Measurements from ENCODE around the gene RGS13.

RGS13 gene

DNA sequence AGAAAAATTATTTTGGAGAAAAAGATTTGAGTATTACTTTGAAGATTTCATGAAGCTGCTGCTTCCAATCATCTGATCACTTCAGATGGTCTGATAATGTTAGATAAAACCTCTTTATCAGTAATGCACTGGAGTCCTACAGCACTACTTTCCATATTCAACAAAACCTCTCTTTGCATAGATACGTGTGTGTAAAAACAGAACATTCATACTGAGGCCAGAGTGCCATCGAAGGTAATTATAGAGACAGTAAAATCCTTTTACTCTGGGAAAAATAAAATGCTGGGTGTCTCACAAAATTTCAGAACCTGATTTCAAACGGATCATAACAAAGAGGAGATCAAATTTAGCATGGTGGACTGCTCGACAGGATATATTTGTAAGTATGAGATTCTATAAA lies at the start of gene RGS13:
Gene RGS13 (plus strand): TSS at position 209 of the 400 bp plus-strand sequence. CDS start 8,188 bp downstream, outside the sequence.
- H3K4me1 ChIP-seq (ENCODE audit: insufficient read depth, low read length, poor library complexity, severe bottlenecking) = peaks cover 18% of the 10 kb centered on the region
- no peak for TF ChIP-seq CTCF (conservative IDR thresholded peaks at IDR 0.05; ENCODE audit: low read length)
- TF ChIP-seq EZH2phosphoT487 (IDR thresholded peaks at IDR 0.05; ENCODE audit: borderline replicate concordance) = no peak

GRCh38 chr1:192587386-192588266 lies 48.3 kb upstream of the RGS13 start:
- peaks cover 10% of the 10 kb centered on the region for H3K4me1 ChIP-seq (ENCODE audit: insufficient read depth, low read length, poor library complexity, severe bottlenecking)
- H2AFZ ChIP-seq (ENCODE audit: low read length) = no peak overlapping the region
- H3K4me2 ChIP-seq (ENCODE audit: low read depth, low read length, poor library complexity, severe bottlenecking) = no peak overlapping the region
- no peaks in the 10 kb centered on the region for H3K9me2 ChIP-seq (replicated peaks; ENCODE audit: low read depth, low read length)
- H3K9ac ChIP-seq (ENCODE audit: low read depth, low read length, poor library complexity, severe bottlenecking) = no peak overlapping the region
- H3K79me2 ChIP-seq (ENCODE audit: insufficient read depth, low read length) = no peaks in the 10 kb centered on the region
- TF ChIP-seq CTCF (conservative IDR thresholded peaks at IDR 0.05; ENCODE audit: low read length) = no peak
- no peak for TF ChIP-seq EZH2phosphoT487 (IDR thresholded peaks at IDR 0.05; ENCODE audit: borderline replicate concordance)
- no peaks in the 10 kb centered on the region for H3K27me3 ChIP-seq (ENCODE audit: insufficient read depth, low read length, poor library complexity, severe bottlenecking)
- no peaks in the 10 kb centered on the region for H3F3A ChIP-seq (ENCODE audit: low read depth)
- H3K9me3 ChIP-seq (ENCODE audit: insufficient read depth, low read depth, low read length) = no peaks in the 10 kb centered on the region
- no peak overlapping the region for H3K4me3 ChIP-seq (ENCODE audit: low read length, poor library complexity, severe bottlenecking)
- H4K20me1 ChIP-seq (ENCODE audit: insufficient read depth, low read length, poor library complexity, severe bottlenecking) = no peaks in the 10 kb centered on the region
- H3K36me3 ChIP-seq (ENCODE audit: insufficient read depth, low read length) = no peaks in the 10 kb centered on the region

More for the DNA sequence above, at the start of gene RGS13:
- H3K9me2 ChIP-seq (replicated peaks; ENCODE audit: low read depth, low read length) = no peaks in the 10 kb centered on the region
- H4K20me1 ChIP-seq (ENCODE audit: insufficient read depth, low read length, poor library complexity, severe bottlenecking) = no peaks in the 10 kb centered on the region
- H3K9me3 ChIP-seq (ENCODE audit: insufficient read depth, low read depth, low read length) = no peaks in the 10 kb centered on the region
- no peaks in the 10 kb centered on the region for H3K36me3 ChIP-seq (ENCODE audit: insufficient read depth, low read length)
- no peak within 1 kb of the TSS for H3K4me2 ChIP-seq (ENCODE audit: low read depth, low read length, poor library complexity, severe bottlenecking)
- no peaks in the 10 kb centered on the region for H3F3A ChIP-seq (ENCODE audit: low read depth)
- H3K27me3 ChIP-seq (ENCODE audit: insufficient read depth, low read length, poor library complexity, severe bottlenecking) = no peaks in the 10 kb centered on the region
- no peak within 1 kb of the TSS for H3K4me3 ChIP-seq (ENCODE audit: low read length, poor library complexity, severe bottlenecking)
- H3K79me2 ChIP-seq (ENCODE audit: insufficient read depth, low read length) = no peaks in the 10 kb centered on the region
- no peak within 1 kb of the TSS for H3K9ac ChIP-seq (ENCODE audit: low read depth, low read length, poor library complexity, severe bottlenecking)
- no peak within 1 kb of the TSS for H2AFZ ChIP-seq (ENCODE audit: low read length)

- H3F3A ChIP-seq (ENCODE audit: low read depth) = no peaks in the 10 kb centered on the region
- H2AFZ ChIP-seq (ENCODE audit: low read length) = no peak overlapping the region
- no peaks in the 10 kb centered on the region for H3K36me3 ChIP-seq (ENCODE audit: insufficient read depth, low read length)
- peaks cover 18% of the 10 kb centered on the region for H3K4me1 ChIP-seq (ENCODE audit: insufficient read depth, low read length, poor library complexity, severe bottlenecking)
- no peaks in the 10 kb centered on the region for H3K79me2 ChIP-seq (ENCODE audit: insufficient read depth, low read length)
- no peaks in the 10 kb centered on the region for H4K20me1 ChIP-seq (ENCODE audit: insufficient read depth, low read length, poor library complexity, severe bottlenecking)
- H3K9me2 ChIP-seq (replicated peaks; ENCODE audit: low read depth, low read length) = no peaks in the 10 kb centered on the region
- no peak overlapping the region for H3K9ac ChIP-seq (ENCODE audit: low read depth, low read length, poor library complexity, severe bottlenecking)
- no peaks in the 10 kb centered on the region for H3K9me3 ChIP-seq (ENCODE audit: insufficient read depth, low read depth, low read length)
- no peak overlapping the region for H3K4me2 ChIP-seq (ENCODE audit: low read depth, low read length, poor library complexity, severe bottlenecking)
- H3K27me3 ChIP-seq (ENCODE audit: insufficient read depth, low read length, poor library complexity, severe bottlenecking) = no peaks in the 10 kb centered on the region
- H3K4me3 ChIP-seq (ENCODE audit: low read length, poor library complexity, severe bottlenecking) = no peak overlapping the region
- no peak for TF ChIP-seq CTCF (conservative IDR thresholded peaks at IDR 0.05; ENCODE audit: low read length)
- no peak for TF ChIP-seq EZH2phosphoT487 (IDR thresholded peaks at IDR 0.05; ENCODE audit: borderline replicate concordance)
Observed at GRCh38 chr1:192588546-192588945, 47.4 kb upstream of the RGS13 start.
